H1 (cell line): ENCODE results near the gene CDC42EP4. TPM values are rescaled to one million over a fixed set of nuclear protein-coding genes. Genes with fewer than 3 reads are reported as not detected.

Source experiments
- CTCF ChIA-PET: fragments of 300-600 bp; sonication (Branson Sonifier 250); formaldehyde crosslinking; loops from one replicate; lab custom pipeline; 2021; ENCODE audit not compliant: partially characterized antibody; lab: Charles Lee
- POLR2A ChIA-PET: fragments of 300-600 bp; sonication (Branson Sonifier 250); formaldehyde crosslinking; loops from one replicate; lab custom pipeline; 2021; ENCODE audit warnings: inconsistent platforms; ENCODE audit not compliant: partially characterized antibody; lab: Charles Lee
- DNase-seq, 2 experiments: peaks; one replicate each; pipeline versions ENCODE4 v3.0.0 to v3.0.0-alpha.2; 2010 to 2022; ENCODE audit warnings: low spot score in 2 of 2, low read depth in 1 of 2, mixed read lengths in 1 of 2
- FAIRE-seq: peaks from 2 replicates; lab custom pipeline; 2011; peaks lifted over from hg19 to GRCh38; lab: Jason Lieb, UNC
- H2AFZ ChIP-seq: 2 replicates; pipeline ENCODE4 v1.8.1; 2012; ENCODE audit warnings: low read length, inconsistent platforms
- H2AK5ac ChIP-seq: 2 replicates; pipeline ENCODE4 v1.6.1; 2013; ENCODE audit warnings: low read depth, low read length
- H2BK120ac ChIP-seq: replicated peaks from 2 replicates; pipeline ENCODE3; 2013; ENCODE audit warnings: low read depth, low read length, inconsistent platforms
- H2BK12ac ChIP-seq: 2 replicates; pipeline ENCODE4 v1.6.1; 2013; ENCODE audit warnings: low read depth, low read length
- H2BK15ac ChIP-seq: 2 replicates; pipeline ENCODE4 v1.6.1; 2013; ENCODE audit warnings: low read length
- H2BK20ac ChIP-seq: 2 replicates; pipeline ENCODE4 v1.6.1; 2013; ENCODE audit warnings: low read length
- H2BK5ac ChIP-seq: 2 replicates; pipeline ENCODE4 v1.6.1; 2013; ENCODE audit warnings: low read depth, low read length
- H3K14ac ChIP-seq: 2 replicates; pipeline ENCODE4 v1.6.1; 2013; ENCODE audit warnings: inconsistent platforms; ENCODE audit not compliant: insufficient read length
- H3K18ac ChIP-seq: 2 replicates; pipeline ENCODE4 v1.6.1; 2013; ENCODE audit warnings: low read length; ENCODE audit errors: extremely low read depth
- H3K23ac ChIP-seq: 2 replicates; pipeline ENCODE4 v1.6.1; 2013; ENCODE audit warnings: inconsistent platforms; ENCODE audit not compliant: insufficient read length
- H3K23me2 ChIP-seq: 2 replicates; pipeline ENCODE4 v1.6.1; 2013; ENCODE audit warnings: low read depth, low read length
- H3K27ac ChIP-seq: 2 replicates; pipeline ENCODE4 v1.6.1; 2011; ENCODE audit warnings: low read depth, low read length, inconsistent platforms
- H3K27me3 ChIP-seq, 4 experiments: replicated peaks in 1 of 4; 1 replicate in 1 of 4; 2 replicates in 3 of 4; pipeline versions ENCODE4 v1.6.1 to v1.8.1; 2011 to 2013; ENCODE audit warnings: low read length in 3 of 4, mild to moderate bottlenecking in 3 of 4, inconsistent platforms in 2 of 4, mixed read lengths in 2 of 4, moderate library complexity in 1 of 4; ENCODE audit not compliant: control insufficient read depth in 3 of 4, insufficient read depth in 3 of 4; ENCODE audit errors: extremely low read depth in 1 of 4
- H3K36me3 ChIP-seq, 4 experiments: 2 replicates each; pipeline versions ENCODE4 v1.6.1 to v1.8.1; 2011 to 2013; ENCODE audit warnings: mild to moderate bottlenecking in 4 of 4, low read length in 3 of 4, moderate library complexity in 2 of 4, control low read depth in 1 of 4, inconsistent platforms in 1 of 4; ENCODE audit not compliant: insufficient read depth in 4 of 4, control insufficient read depth in 2 of 4
- H3K4ac ChIP-seq: replicated peaks from 2 replicates; pipeline ENCODE3; 2013; ENCODE audit warnings: low read length, low read depth, mixed read lengths, inconsistent platforms; ENCODE audit not compliant: insufficient read length
- H3K4me1 ChIP-seq, 4 experiments: replicated peaks in 1 of 4; 1 replicate in 1 of 4; 2 replicates in 3 of 4; pipeline versions ENCODE4 v1.6.1 to v1.8.1; 2011 to 2013; ENCODE audit warnings: low read length in 3 of 4, inconsistent platforms in 2 of 4, mixed read lengths in 1 of 4; ENCODE audit not compliant: insufficient read depth in 4 of 4, control insufficient read depth in 3 of 4
- H3K4me2 ChIP-seq, 2 experiments: 2 replicates each; pipeline versions ENCODE4 v1.6.1 to v1.8.1; 2011 to 2013; ENCODE audit warnings: low read depth in 2 of 2, low read length in 2 of 2, control low read depth in 1 of 2, inconsistent platforms in 1 of 2, mild to moderate bottlenecking in 1 of 2; ENCODE audit not compliant: insufficient read depth in 1 of 2
- H3K4me3 ChIP-seq, 4 experiments: fragments of 200-600, 300-600 bp in 1 of 4; sonication (generic), shearing (Covaris generic), sonication (Bioruptor Twin) in 1 of 4; 2 replicates each; pipeline versions ENCODE4 v1.5.1 to v1.8.1; 2011 to 2016; ENCODE audit warnings: low read length in 4 of 4, low read depth in 3 of 4, control low read depth in 2 of 4, inconsistent platforms in 2 of 4, mild to moderate bottlenecking in 2 of 4, mixed read lengths in 1 of 4, moderate library complexity in 1 of 4; ENCODE audit not compliant: insufficient read depth in 2 of 4; ENCODE audit errors: extremely low read depth in 1 of 4
- H3K56ac ChIP-seq: replicated peaks from 2 replicates; pipeline ENCODE3; 2013; ENCODE audit warnings: low read depth, mild to moderate bottlenecking, mixed read lengths, low read length, inconsistent platforms; ENCODE audit not compliant: insufficient read length
- H3K79me1 ChIP-seq: 2 replicates; pipeline ENCODE4 v1.6.1; 2013; ENCODE audit warnings: low read depth, low read length, control low read depth
- H3K79me2 ChIP-seq, 2 experiments: 2 replicates each; pipeline versions ENCODE4 v1.6.1 to v1.8.1; 2012 to 2013; ENCODE audit warnings: low read length in 2 of 2, mild to moderate bottlenecking in 2 of 2, inconsistent platforms in 1 of 2; ENCODE audit not compliant: insufficient read depth in 2 of 2, control insufficient read depth in 1 of 2
- H3K9ac ChIP-seq, 4 experiments: replicated peaks in 1 of 4; 1 replicate in 1 of 4; 2 replicates in 3 of 4; pipeline versions ENCODE4 v1.6.1 to v1.8.1; 2011 to 2013; ENCODE audit warnings: low read depth in 3 of 4, low read length in 3 of 4, control low read depth in 2 of 4, mild to moderate bottlenecking in 2 of 4, moderate library complexity in 2 of 4, inconsistent platforms in 1 of 4; ENCODE audit errors: extremely low read depth in 1 of 4
- H3K9me3 ChIP-seq, 2 experiments: 2 replicates each; pipeline versions ENCODE4 v1.6.1 to v1.8.1; 2012 to 2013; ENCODE audit warnings: mild to moderate bottlenecking in 2 of 2, moderate library complexity in 2 of 2, control low read depth in 1 of 2, inconsistent platforms in 1 of 2, low read depth in 1 of 2, low read length in 1 of 2, mixed read lengths in 1 of 2; ENCODE audit not compliant: insufficient read depth in 2 of 2
- H4K20me1 ChIP-seq, 2 experiments: replicated peaks in 1 of 2; 2 replicates each; pipeline versions ENCODE3 to v1.8.1; 2011 to 2013; ENCODE audit warnings: inconsistent platforms in 2 of 2, low read length in 2 of 2, mild to moderate bottlenecking in 1 of 2; ENCODE audit not compliant: insufficient read depth in 2 of 2, control insufficient read depth in 1 of 2
- H4K5ac ChIP-seq: 2 replicates; pipeline ENCODE4 v1.6.1; 2013; ENCODE audit warnings: low read length, low read depth, mixed read lengths, inconsistent platforms; ENCODE audit not compliant: insufficient read length
- H4K8ac ChIP-seq: 2 replicates; pipeline ENCODE4 v1.8.0; 2013; ENCODE audit warnings: mild to moderate bottlenecking, moderate library complexity, low read length, inconsistent platforms; ENCODE audit not compliant: insufficient read depth; ENCODE audit errors: extremely low read depth
- H4K91ac ChIP-seq: replicated peaks from 2 replicates; pipeline ENCODE3; 2013; ENCODE audit warnings: low read length, mixed read lengths, inconsistent platforms; ENCODE audit not compliant: insufficient read length
- CBX5 ChIP-seq: fragments of 300-800, 300-1000 bp; sonication (generic); IDR thresholded peaks from 2 replicates; pipeline ENCODE4 v1.7.1; 2016; ENCODE audit warnings: antibody characterized with exemption, low read length, low read depth
- EGR1 ChIP-seq: IDR thresholded peaks from 2 replicates; pipeline ENCODE4 v1.6.1; 2011; ENCODE audit warnings: low read depth, low read length, borderline replicate concordance
- FOSL1 ChIP-seq: IDR thresholded peaks from 2 replicates; pipeline ENCODE4 v1.6.1; 2011; ENCODE audit warnings: mild to moderate bottlenecking, low read depth, low read length, moderate library complexity; ENCODE audit not compliant: insufficient read depth
- HDAC6 ChIP-seq: IDR thresholded peaks from one replicate; pipeline ENCODE4 v1.7.1; 2012; ENCODE audit warnings: low read depth, mild to moderate bottlenecking, inconsistent platforms, low read length, moderate library complexity
- JUND ChIP-seq: IDR thresholded peaks from 2 replicates; pipeline ENCODE4 v1.6.1; 2011; ENCODE audit warnings: mild to moderate bottlenecking, improper control_type of control experiment, low read length
- KDM1A ChIP-seq: fragments of 200-600, 300-600 bp; sonication (generic); IDR thresholded peaks from 2 replicates; pipeline ENCODE4 v1.7.1; 2016; ENCODE audit warnings: mild to moderate bottlenecking, low read length, borderline replicate concordance
- SRF ChIP-seq: IDR thresholded peaks from 2 replicates; pipeline ENCODE4 v1.6.1; 2011; ENCODE audit warnings: mild to moderate bottlenecking, low read depth, low read length, moderate library complexity
- SUZ12 ChIP-seq: fragments of 200-600 bp; sonication (generic); IDR thresholded peaks from 2 replicates; pipeline ENCODE4 v1.6.1; 2012; ENCODE audit warnings: mild to moderate bottlenecking, inconsistent platforms, low read length, moderate library complexity, mixed read lengths
- TBP ChIP-seq: IDR thresholded peaks from 2 replicates; pipeline ENCODE4 v1.6.1; 2011; ENCODE audit warnings: low read depth, low read length, improper control_type of control experiment
- TCF12 ChIP-seq: IDR thresholded peaks from 2 replicates; pipeline ENCODE4 v1.6.1; 2011; ENCODE audit warnings: low read depth, mild to moderate bottlenecking, low read length
- WGBS, 2 experiments: shearing (Covaris generic) in 1 of 2; methylation state at CpG; one replicate each; pipeline versions ENCODE4 v1.1.6 to v1.1.7; 2013 to 2015; ENCODE audit warnings: low lambda C conversion rate in 2 of 2, mixed read lengths in 2 of 2, inconsistent platforms in 1 of 2, low coverage in 1 of 2, missing lambda C conversion rate in 1 of 2; ENCODE audit not compliant: insufficient replicate concordance in 2 of 2, insufficient coverage in 1 of 2, insufficient read length in 1 of 2; ENCODE audit errors: extremely low coverage in 1 of 2, missing lambda C conversion rate in 1 of 2; 5-methylcytosine and 5-hydroxymethylcytosine counted together
- polyA plus RNA-seq, 7 experiments: library from polyadenylated mRNA; depleted of rRNA in 3 of 7; stranded (reverse) in 5 of 7; unstranded in 2 of 7; fragments of >200 nt in 5 of 7; fragments of 200-250 nt in 2 of 7; gene quantifications; 1 replicate in 5 of 7; 2 replicates in 1 of 7; 4 replicates in 1 of 7; pipeline versions ENCODE4 v1.2.1 to v1.2.3, GENCODE V29; 2011 to 2013; ENCODE audit warnings: missing spikeins in 2 of 7, mixed read lengths in 2 of 7
- total RNA-seq: library from RNA; stranded (reverse); fragmentation: NEBNext Ultra II Directional; extraction: Animal tissue kit (Norgen Biotek cat#: 25700); gene quantifications from 2 replicates; pipeline ENCODE4 v1.2.1, GENCODE V29; 2021

CDC42EP4 gene
- total and polyA plus RNA-seq, 2 of the 8 experiments (the other 6 are each of a cell fraction or from before 2014, with no cell fraction given): 8.8 to 12.6 TPM

DNA sequence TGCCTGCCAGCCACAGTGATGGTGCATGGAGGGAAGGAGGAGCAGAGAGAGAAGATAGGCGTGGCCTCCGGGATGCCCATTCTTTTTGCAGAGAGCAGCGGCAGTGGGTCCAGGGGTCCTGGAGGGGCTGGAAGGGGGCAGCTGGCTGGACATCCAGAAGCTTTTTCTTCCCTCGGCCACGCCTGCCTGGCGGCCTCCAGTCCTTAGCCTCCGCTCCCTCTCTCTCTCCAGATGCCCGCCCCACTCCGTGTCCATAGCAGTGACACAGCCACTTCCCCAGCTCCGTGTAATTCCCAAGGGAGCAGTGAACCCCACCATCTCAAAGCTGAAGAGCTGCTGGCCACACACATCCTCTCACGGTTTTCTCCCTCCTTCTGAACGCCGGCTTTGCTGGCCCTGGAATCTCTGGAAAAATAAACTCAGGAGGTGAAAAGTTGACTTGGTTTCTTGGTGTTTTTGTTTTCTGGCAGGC lies 26.3 kb upstream of the CDC42EP4 start:
- DNase-seq (no peak), FAIRE-seq (no peak)
- no peak overlapping the region for H2BK5ac ChIP-seq
- H3K9me3 ChIP-seq: no peaks in the 10 kb centered on the region
- no peak overlapping the region for H3K56ac ChIP-seq
- H3K79me1 ChIP-seq: no peaks in the 10 kb centered on the region
- H2BK15ac ChIP-seq: no peak overlapping the region
- 83% methylated on average over 13 of the region's 13 CpGs; no CpG with 5 or more reads in 1 of the 2 experiments for WGBS, 2 experiments
- TF ChIP-seq CBX5 (no peak), SUZ12 (no peak), SRF (no peak), TCF12 (no peak), EGR1 (no peak), HDAC6 (no peak), FOSL1 (no peak), JUND (no peak), TBP (no peak), KDM1A (no peak)
- no peak overlapping the region for H3K4me2 ChIP-seq
- H3K36me3 ChIP-seq: no peaks in the 10 kb centered on the region; a peak in 1 of 8 replicates
- H2AFZ ChIP-seq: no peak overlapping the region
- no peak overlapping the region for H3K4ac ChIP-seq
- H4K8ac ChIP-seq: no peak overlapping the region
- peaks cover 4 to 21% (median 13%) of the 10 kb centered on the region in 4 experiments; a peak in 6 of 7 replicates for H3K4me1 ChIP-seq
- no peak overlapping the region for H3K9ac ChIP-seq
- no peaks in the 10 kb centered on the region for H3K79me2 ChIP-seq
- no peaks in the 10 kb centered on the region for H3K27me3 ChIP-seq
- no peak overlapping the region for H3K18ac ChIP-seq
- no peaks in the 10 kb centered on the region for H4K20me1 ChIP-seq
- H4K5ac ChIP-seq: no peak overlapping the region
- H2AK5ac ChIP-seq: no peak overlapping the region
- no peaks in the 10 kb centered on the region; the same call in 1 of the 2 replicates for H3K23me2 ChIP-seq
- no peak overlapping the region for H3K27ac ChIP-seq
- no peak overlapping the region for H2BK20ac ChIP-seq
- ChIA-PET POLR2A (interaction anchor here (1.3 kb wide), 1 partner anchor 9 kb away, joined by 3 read pairs; no protein-coding TSS in a partner anchor), CTCF (interaction anchor here (1.2 to 1.3 kb wide), 2 partner anchors 8 to 11 kb away, joined by 3 to 5 read pairs; no protein-coding TSS in a partner anchor)
- H3K23ac ChIP-seq: no peak overlapping the region
- no peak overlapping the region for H3K4me3 ChIP-seq
- H4K91ac ChIP-seq: no peak overlapping the region
- H2BK120ac ChIP-seq: no peak overlapping the region
- H2BK12ac ChIP-seq: no peak overlapping the region
- H3K14ac ChIP-seq: no peak overlapping the region
